GM19099 (cell line): ENCODE data around the gene SLC6A18.

ENCODE experiments used
- POLR2A ChIP-seq: IDR thresholded peaks from 3 replicates; pipeline ENCODE4 v1.6.1; 2011; ENCODE audit warnings: low read depth; ENCODE audit not compliant: insufficient read length; ENCODE audit errors: extremely low read depth

The SLC6A18 gene

DNA sequence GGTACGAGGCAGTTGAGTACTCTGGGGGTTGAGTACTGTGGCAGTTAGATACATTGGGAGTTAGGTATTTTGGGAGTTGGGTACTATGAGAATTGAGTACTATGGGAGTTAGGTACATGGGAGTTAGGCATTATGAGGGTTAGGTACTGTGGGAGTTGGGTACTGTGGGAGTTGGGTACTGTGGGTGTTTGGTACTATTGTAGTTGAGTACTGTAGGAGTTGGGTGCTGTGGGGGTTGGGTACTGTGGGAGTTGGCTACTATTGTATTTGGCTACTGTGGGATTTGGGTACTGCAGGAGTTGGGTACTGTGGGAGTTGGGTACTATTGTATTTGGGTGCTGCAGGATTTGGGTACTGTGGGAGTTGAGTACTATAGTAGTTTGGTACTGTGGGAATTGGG is 28.6 kb upstream of the SLC6A18 start:
- TF ChIP-seq POLR2A, result no peak

DNA sequence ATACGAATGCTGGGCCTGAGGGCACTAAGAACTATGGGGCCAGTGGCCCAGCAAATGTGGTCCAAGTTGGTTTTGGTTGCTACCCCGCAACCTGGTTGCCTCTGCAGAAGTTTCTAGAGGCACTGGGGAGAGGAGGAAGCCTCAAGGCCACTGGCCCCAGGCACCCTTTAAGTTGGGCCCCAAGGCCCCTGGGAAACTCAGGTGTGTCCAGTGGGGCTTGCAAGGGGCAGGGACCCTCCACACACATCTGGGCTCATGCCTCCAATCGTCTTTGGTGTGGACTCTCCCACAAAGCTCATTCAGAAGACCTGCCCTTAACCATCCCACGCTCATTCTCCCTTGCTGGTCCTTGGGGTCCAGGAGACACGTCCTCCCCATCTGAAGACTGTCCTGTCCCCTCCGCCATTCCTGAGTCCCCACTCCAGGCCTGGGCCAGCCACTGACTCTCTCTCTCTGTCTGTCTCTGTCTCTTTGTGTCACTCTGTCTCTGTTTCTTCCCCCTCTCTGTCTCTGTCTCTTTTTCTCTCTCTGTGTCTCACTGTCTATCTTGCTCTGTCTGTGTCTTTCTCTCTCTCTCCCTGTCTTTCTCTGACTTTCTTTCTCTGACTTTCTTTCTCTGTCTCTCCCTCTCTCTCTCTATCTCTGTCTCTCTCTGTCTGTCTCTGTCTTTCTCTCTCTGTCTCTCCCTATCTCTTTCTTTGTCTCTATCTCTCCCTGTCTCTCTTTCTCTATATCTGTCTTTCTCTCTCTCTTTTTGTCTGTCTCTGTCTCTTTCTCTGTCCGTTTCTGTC is 27.1 kb upstream of the SLC6A18 start:
- no peak for TF ChIP-seq POLR2A

DNA sequence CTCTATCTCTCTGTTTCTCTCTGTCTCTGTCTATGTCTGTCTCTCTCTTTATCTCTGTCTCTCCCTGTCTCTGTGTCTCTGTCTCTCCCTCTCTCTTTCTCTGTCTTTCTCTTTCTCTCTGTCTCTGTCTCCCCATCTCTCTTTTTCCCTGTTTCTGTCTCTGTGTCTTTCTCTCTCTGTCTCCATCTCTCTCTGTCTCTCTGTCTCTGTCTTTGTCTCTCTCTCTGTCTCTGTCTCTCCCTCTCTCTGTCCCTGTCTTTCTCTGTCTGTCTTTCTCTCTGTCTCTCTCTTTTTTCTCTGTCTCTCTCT is 25.9 kb upstream of the SLC6A18 start:
- no peak for TF ChIP-seq POLR2A

DNA sequence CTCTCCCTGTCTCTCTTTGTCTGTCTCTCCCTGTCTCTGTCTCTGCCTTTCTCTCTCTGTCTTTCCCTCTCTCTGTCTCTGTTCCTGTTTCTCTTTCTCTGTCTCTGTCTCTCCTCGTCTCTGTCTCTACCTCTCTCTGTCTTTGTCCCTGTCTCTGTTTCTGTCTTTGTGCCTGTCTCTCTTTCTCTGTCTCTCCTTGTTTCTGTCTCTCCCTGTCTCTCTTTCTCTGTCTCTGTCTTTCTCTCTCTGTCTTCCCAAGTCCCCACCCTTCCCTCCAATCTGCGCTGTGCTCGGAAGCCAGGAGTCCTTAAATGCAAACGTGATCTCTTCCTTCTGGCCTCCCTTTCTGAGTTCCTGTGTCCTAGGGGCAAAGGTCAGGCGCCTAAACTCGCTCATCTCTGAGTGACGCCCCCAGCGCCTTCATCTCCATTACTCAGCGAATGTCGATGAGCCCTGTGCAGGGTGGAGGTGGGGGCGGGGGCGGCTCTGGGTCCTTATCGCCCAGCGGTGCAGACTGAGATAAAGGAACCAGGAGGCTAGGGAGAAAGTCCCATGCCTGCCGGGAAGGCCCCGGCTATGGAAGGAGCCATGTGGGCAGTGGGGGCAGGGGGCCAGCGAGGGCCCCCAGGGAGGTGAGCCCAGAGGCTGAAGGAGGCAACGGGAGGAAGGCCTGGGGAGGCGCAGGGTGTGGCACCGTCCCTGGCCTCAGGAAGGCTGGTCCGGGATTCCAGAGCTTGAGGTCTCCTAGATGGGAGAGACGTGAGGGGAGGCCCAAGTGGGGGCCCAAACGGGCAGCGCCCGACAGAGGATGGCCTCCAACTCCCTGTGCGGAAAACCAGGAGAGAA is 25.3 kb upstream of the SLC6A18 start:
- TF ChIP-seq POLR2A, result no peak

DNA sequence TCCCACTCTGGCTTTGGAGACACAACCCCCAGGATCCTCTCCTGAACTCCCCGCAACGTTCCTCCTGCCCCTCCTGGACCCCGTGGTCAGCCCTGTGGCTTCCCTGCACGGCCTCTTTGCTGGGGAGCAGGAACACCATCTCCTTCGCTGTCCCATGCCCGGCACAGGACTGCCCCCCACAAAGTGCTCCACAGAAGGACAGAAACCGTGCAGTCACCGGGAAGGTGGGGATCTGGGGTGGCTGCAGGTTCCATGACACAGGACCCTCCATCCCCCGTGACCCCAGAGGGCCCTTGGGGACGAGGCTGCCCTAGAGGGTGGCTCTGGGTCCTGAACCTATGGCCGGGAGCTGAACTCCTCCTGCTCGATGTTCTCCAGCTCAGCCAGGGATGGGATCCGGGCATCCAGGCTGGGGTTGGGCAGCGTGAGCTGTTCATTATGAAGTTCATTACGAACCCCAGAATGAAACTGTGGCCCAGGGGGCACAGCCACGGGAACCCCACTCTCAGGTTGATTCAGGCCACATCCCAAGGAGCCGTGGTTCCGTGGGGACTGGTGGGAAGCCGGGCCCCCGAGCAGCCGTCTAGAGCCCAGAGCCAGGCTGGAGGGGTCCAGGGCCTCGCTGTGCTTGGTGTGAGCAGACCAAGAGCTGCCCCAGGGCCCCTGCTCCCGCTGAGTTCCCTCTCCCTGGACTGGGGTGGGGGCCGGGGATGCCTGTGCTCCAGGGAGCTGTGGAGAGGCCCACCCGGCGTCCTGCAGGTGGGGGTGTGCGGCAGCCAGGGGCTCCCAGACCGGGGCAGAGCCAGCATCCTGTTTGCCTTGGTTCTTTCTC is 24.5 kb upstream of the SLC6A18 start:
- no peak for TF ChIP-seq POLR2A

DNA sequence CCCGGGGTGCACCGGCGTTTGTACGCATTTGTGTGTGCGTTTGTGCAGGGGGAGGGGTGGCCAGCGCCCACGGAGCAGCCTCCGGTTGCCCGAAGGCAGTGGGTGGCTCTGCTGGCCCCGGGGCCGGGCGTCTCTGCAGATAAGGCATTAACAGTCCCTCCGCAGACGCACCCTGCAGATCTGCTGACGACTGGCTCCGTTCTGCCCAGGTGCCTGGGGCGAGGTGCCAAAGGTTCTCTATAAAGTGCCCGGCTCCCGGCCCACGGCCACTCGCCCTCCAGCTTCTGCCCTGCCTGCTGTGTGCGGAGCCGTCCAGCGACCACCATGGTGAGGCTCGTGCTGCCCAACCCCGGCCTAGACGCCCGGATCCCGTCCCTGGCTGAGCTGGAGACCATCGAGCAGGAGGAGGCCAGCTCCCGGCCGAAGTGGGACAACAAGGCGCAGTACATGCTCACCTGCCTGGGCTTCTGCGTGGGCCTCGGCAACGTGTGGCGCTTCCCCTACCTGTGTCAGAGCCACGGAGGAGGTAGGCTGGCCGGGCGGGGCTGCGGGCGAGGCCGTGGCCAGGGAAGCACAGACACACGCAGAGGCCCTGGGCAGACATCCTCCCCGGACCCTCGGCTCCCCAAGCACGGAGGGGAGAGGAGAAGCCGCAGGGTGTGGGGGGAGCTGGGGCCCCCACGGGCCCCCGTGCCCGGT is 23.7 kb upstream of the SLC6A18 start, which contains the start of gene SLC6A19:
TSS of gene SLC6A19 (plus strand) at position 269 of the 699 bp plus-strand sequence. CDS start at position 325, 56 bp downstream.
- no peak for TF ChIP-seq POLR2A

DNA sequence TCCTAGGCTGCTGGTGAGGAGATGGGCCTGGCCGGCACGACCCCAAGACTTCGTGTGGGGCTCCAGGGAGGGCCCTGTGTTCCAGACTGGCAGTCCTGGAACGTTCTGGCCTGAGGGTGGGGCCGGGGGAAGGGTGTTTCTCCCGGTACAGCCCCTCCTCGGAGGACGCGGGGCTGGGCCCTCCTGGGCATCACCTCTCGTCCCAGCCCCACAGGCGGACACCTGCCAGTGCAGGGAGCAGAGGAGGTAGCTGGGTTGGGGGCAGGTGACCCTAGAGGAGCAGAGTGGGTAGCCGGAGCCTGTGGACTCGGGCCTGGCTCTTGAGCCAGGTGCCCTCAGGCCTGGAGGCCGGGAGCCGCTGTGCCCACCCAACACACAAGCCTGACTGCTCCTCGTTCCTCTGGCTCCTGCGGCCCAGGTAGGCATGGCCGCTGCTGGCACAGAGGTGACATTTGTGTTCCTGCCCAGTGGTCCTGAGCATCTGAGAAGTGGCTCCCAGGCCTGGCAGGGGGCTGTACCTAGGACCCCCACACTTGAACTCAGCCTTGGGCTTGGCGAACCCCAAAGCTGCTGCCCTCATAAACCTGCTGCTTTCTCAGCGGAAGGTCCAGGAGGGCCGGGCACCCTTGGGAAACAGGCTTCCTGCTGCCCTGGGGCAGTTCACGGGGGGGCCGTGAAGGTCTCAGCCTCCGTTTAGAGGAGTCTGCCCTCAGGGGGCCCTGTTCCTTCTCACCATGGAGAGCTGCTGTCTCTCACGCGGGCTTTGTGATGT is 23.0 kb upstream of the SLC6A18 start:
- TF ChIP-seq POLR2A, result no peak

GRCh38 chr5:1202798-1203185 is 22.4 kb upstream of the SLC6A18 start:
- no peak for TF ChIP-seq POLR2A

DNA sequence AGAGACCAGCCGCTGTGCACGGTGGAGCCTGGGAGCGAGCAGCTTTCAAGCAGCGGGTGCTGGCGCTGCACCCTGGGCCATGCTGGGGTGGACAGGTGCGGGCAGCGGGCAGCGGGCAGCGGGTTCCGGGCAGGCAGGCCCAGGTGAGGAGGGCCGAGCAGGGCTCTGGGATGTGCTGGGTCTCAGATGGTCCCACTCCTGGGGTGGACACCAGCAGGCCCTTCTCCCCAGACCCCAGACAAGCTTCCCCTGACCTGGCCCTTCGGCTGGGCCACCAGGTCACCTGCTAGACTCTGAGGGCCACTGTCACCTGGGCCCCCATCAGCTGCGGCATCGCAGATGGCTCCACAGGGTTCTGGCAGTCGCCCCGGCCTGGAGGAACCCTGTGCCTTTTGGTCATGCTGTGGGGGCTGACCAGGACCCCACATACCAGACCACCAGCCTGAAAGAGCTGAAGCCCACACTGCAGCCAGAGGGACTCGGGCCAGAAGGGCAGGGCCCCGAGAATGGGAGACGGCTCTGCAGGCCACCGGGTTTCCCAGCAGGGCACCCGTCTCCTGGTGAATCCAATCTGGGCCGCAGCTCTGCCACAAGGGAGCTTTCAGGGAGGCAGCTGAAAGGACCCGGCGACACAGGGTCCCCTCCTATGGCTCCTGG is 21.7 kb upstream of the SLC6A18 start:
- TF ChIP-seq POLR2A, result no peak

DNA sequence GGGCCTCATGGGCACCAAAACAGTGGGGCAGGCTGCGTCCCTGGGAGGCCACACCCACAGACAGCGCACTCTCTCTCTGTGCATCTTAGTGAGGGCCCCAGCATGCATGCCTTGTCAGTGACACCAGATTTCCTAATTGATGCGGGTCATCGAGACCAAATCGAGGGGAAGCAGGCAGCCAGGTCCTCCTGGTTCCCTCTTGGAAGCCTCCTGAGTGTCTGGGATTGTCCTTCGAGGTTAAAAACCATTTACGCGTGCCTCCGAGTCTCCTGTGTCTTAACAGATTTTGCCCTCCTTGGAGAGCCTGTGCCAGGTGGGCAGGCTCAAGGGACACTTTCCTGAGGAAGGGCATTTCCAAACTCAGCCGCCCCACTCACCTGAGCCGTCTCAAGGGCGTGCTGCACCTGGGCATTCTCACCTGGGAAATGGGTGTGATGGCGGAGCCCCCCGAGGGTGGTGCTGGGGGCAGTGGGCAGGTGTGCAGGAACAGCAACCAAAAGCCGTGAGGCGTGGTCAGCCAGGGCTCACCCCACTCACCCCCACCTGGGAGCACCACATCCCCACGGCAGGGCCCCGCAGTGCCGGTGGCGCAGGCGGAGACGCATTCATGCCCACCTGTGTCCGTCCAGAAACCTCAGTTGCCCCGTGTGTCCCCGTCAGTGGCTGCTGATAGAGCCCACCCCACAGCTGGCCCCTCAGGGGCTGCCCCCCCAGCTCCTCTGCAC is 21.1 kb upstream of the SLC6A18 start:
- no peak for TF ChIP-seq POLR2A

- no peak for TF ChIP-seq POLR2A
These were observed 20.4 kb upstream of the SLC6A18 start for GRCh38 chr5:1204693-1205242.

DNA sequence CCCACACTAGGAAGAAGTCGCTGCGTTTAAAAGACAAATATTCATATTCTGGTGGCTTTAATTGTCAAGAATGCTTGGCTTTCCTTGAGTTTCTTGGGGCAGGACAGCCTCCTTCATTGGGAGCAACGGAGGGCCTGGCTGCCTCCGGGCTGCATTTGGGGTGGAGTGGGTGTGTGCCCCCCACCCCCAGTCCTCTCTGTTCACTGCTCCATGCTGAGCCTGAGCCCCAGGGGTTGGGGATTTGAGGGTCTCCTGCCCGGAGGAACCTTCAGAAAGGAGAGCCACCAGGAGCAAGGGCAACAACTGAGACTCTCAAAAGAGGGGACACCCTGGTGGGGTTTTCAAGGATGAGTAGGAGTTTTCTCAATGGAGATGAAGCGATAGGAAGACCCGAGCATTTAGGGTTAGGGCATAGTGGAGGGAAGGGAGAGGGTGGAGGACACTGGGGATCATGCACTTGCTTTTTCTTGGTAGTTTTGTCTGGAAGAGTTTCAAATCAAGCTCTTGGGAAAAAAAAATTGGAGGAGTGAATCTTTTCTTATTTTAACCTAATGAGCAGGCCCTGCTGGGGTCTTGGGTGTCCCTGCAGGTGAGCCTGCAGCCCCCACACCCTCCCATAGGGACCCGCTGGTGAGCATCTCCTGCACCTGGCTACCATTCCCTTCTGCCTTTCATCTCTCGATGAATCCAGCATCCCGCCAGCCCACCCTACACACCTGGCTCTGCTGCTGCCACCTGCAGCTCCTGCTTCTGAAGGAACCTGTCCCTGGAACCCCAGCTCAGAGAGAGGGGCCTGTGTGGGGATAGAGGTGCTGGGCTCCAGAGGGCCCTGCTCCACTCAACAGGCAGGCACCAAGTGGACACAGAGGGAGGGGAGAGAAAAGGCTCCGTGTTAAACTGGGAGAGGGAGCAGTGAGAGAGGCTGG is 19.7 kb upstream of the SLC6A18 start:
- TF ChIP-seq POLR2A, result no peak
